A673 (cell line): ENCODE results near the gene TOMT. TPM values are rescaled to one million over a fixed set of nuclear protein-coding genes. Genes with fewer than 3 reads are reported as not detected.

Experiments
- BruUV-seq: library from RNA; stranded (reverse); fragments of 400-500 nt; replicated peaks from 2 replicates; lab custom pipeline; 2021; lab: Mats Ljungman, UMichigan
- CTCF ChIA-PET: fragments of 300-600 bp; sonication (Branson Sonifier 250); formaldehyde crosslinking; loops from one replicate; lab custom pipeline; 2022; ENCODE audit warnings: antibody characterized with exemption; lab: Charles Lee
- POLR2A ChIA-PET: fragments of 300-600 bp; sonication (Branson Sonifier 250); formaldehyde crosslinking; loops from one replicate; lab custom pipeline; 2022; ENCODE audit warnings: antibody characterized with exemption; ENCODE audit not compliant: low non-redundant PET; lab: Charles Lee
- DNase-seq: peaks from one replicate; pipeline ENCODE4 v3.0.0-alpha.2; 2015; ENCODE audit warnings: low spot score
- H3K27ac ChIP-seq: fragments of 200-600 bp; sonication (generic); 2 replicates; pipeline ENCODE4 v1.5.1; 2016; ENCODE audit warnings: mixed run types, low read depth, mild to moderate bottlenecking, mixed read lengths, antibody characterized with exemption, low read length; ENCODE audit not compliant: poor library complexity, severe bottlenecking
- H3K27me3 ChIP-seq: fragments of 200-600 bp; sonication (generic); replicated peaks from 2 replicates; pipeline ENCODE4 v1.6.1; 2017; ENCODE audit warnings: mixed run types, low read depth, mild to moderate bottlenecking, mixed read lengths, antibody characterized with exemption, low read length; ENCODE audit not compliant: insufficient read depth, poor library complexity
- H3K36me3 ChIP-seq: fragments of 200-600 bp; sonication (generic); 2 replicates; pipeline ENCODE4 v1.6.1; 2016; ENCODE audit warnings: mixed run types, mild to moderate bottlenecking, mixed read lengths, antibody characterized with exemption, low read length; ENCODE audit not compliant: insufficient read depth, poor library complexity, severe bottlenecking
- H3K4me1 ChIP-seq: fragments of 200-600 bp; sonication (generic); 2 replicates; pipeline ENCODE4 v1.6.1; 2017; ENCODE audit warnings: mixed run types, mild to moderate bottlenecking, mixed read lengths, antibody characterized with exemption, low read length; ENCODE audit not compliant: insufficient read depth, poor library complexity, severe bottlenecking
- H3K4me3 ChIP-seq: fragments of 200-600 bp; sonication (generic); 2 replicates; pipeline ENCODE4 v1.5.1; 2016; ENCODE audit warnings: low read depth, mixed run types, mild to moderate bottlenecking, mixed read lengths, low read length; ENCODE audit not compliant: poor library complexity, severe bottlenecking
- H3K9me3 ChIP-seq: fragments of 200-600 bp; sonication (generic); 2 replicates; pipeline ENCODE4 v1.6.1; 2016; ENCODE audit warnings: mixed run types, low read depth, mild to moderate bottlenecking, mixed read lengths, antibody characterized with exemption, low read length; ENCODE audit not compliant: poor library complexity, severe bottlenecking
- CTCF ChIP-seq: fragments of 300-800, 200-600 bp; sonication (generic); conservative IDR thresholded peaks from 2 replicates; pipeline ENCODE4 v1.5.1; 2017; ENCODE audit warnings: low read depth, mild to moderate bottlenecking, antibody characterized with exemption, low read length, moderate library complexity, mixed read lengths
- EZH2 ChIP-seq: fragments of 200-600 bp; sonication (generic); IDR thresholded peaks from 2 replicates; pipeline ENCODE4 v1.6.1; 2017; ENCODE audit warnings: borderline replicate concordance, low read depth, mild to moderate bottlenecking, mixed read lengths, antibody characterized with exemption, low read length; ENCODE audit not compliant: poor library complexity, severe bottlenecking
- intact Hi-C: fragments of 100-400 bp; cut with micrococcal nuclease; formaldehyde crosslinking; loops from one replicate; pipeline ENCODE4 v1.10.0; 2022; ENCODE audit not compliant: unreplicated experiment
- total RNA-seq: library from RNA; stranded (reverse); gene quantifications from 2 replicates; pipeline ENCODE4 v1.2.3, GENCODE V29; 2021

The TOMT gene
- total RNA-seq, 1 experiment from 2014 or later: not detected

- Histone ChIP-seq H3K4me3 (no peak overlapping the region), H3K27me3 (no peaks in the 10 kb centered on the region), H3K4me1 (peaks cover 14% of the 10 kb centered on the region), H3K9me3 (no peaks in the 10 kb centered on the region), H3K27ac (peak overlapping the region; percentile 86), H3K36me3 (no peaks in the 10 kb centered on the region)
- no TSS peak for BruUV-seq
- POLR2A ChIA-PET: no interaction called here
- TF ChIP-seq CTCF: no peak
- no peak for TF ChIP-seq EZH2
- DNase-seq: no peak
- CTCF ChIA-PET: interaction anchor here (0.7 to 0.9 kb wide), 2 partner anchors 57 to 349 kb away, joined by 4 to 6 read pairs; no protein-coding TSS in a partner anchor
- intact Hi-C loops: loop anchor here (2.0 kb wide), 1 partner anchor 41 kb away; no protein-coding TSS in a partner anchor
These were observed 23.8 kb upstream of the TOMT start for GRCh38 chr11:72081821-72082453.

- no peak for DNase-seq
- Histone ChIP-seq H3K9me3 (no peaks in the 10 kb centered on the region), H3K27ac (no peak overlapping the region), H3K4me1 (peaks cover 10% of the 10 kb centered on the region), H3K4me3 (no peak overlapping the region), H3K27me3 (no peaks in the 10 kb centered on the region), H3K36me3 (no peaks in the 10 kb centered on the region)
- intact Hi-C loops: no loop called here
- POLR2A ChIA-PET: no interaction called here
- CTCF ChIA-PET: no interaction called here
- TF ChIP-seq CTCF (no peak), EZH2 (no peak)
- BruUV-seq: no TSS peak
These were observed 22.3 kb upstream of the TOMT start for GRCh38 chr11:72083414-72083813.

GRCh38 chr11:72084076-72084475, 21.6 kb upstream of the TOMT start:
- no peak for DNase-seq
- intact Hi-C loops: no loop called here
- H3K4me3 ChIP-seq: no peak overlapping the region
- no TSS peak for BruUV-seq
- H3K36me3 ChIP-seq: no peaks in the 10 kb centered on the region
- H3K27ac ChIP-seq: no peak overlapping the region
- CTCF ChIA-PET: no interaction called here
- no peak for TF ChIP-seq EZH2
- TF ChIP-seq CTCF: no peak
- peaks cover 7% of the 10 kb centered on the region for H3K4me1 ChIP-seq
- H3K27me3 ChIP-seq: no peaks in the 10 kb centered on the region
- no peaks in the 10 kb centered on the region for H3K9me3 ChIP-seq
- POLR2A ChIA-PET: no interaction called here
